Measurements from ENCODE around the gene HNRNPK. TPM values are rescaled to one million over a fixed set of nuclear protein-coding genes. Genes with fewer than 3 reads are reported as not detected.

The HNRNPK gene
- total and polyA plus RNA-seq, 4 donors = 137 to 403 (median 231) TPM

- peaks cover 0 to 20% (median under 1%) of the 10 kb centered on the region in 4 donors for H3K4me1 ChIP-seq (ENCODE audit: control insufficient read depth in 4 of 4, insufficient read depth in 4 of 4, low read length in 3 of 4)
- H3K4me3 ChIP-seq (ENCODE audit: low read depth in 1 of 3, low read length in 3 of 3) = no peak overlapping the region
- DNase-seq (ENCODE audit: low spot score) = no peak
- H3K27ac ChIP-seq (ENCODE audit: low read depth in 1 of 2, low read length in 2 of 2) = peak overlapping the region; percentile 51 to 69
- no peaks in the 10 kb centered on the region for H3K27me3 ChIP-seq (ENCODE audit: control insufficient read depth in 4 of 4, insufficient read depth in 4 of 4, low read length in 3 of 4)
- no peaks in the 10 kb centered on the region for H3K36me3 ChIP-seq (ENCODE audit: control insufficient read depth in 4 of 4, insufficient read depth in 3 of 4, low read depth in 1 of 4, low read length in 3 of 4)
- 36% methylated on average over 11 of the region's 11 CpGs for WGBS
- no peak overlapping the region for H3K9ac ChIP-seq (ENCODE audit: low read depth in 1 of 2, low read length in 2 of 2)
- no peaks in the 10 kb centered on the region for H3K9me3 ChIP-seq (ENCODE audit: control insufficient read depth in 4 of 4, low read length in 3 of 4)
- TF ChIP-seq, protein P1, sequence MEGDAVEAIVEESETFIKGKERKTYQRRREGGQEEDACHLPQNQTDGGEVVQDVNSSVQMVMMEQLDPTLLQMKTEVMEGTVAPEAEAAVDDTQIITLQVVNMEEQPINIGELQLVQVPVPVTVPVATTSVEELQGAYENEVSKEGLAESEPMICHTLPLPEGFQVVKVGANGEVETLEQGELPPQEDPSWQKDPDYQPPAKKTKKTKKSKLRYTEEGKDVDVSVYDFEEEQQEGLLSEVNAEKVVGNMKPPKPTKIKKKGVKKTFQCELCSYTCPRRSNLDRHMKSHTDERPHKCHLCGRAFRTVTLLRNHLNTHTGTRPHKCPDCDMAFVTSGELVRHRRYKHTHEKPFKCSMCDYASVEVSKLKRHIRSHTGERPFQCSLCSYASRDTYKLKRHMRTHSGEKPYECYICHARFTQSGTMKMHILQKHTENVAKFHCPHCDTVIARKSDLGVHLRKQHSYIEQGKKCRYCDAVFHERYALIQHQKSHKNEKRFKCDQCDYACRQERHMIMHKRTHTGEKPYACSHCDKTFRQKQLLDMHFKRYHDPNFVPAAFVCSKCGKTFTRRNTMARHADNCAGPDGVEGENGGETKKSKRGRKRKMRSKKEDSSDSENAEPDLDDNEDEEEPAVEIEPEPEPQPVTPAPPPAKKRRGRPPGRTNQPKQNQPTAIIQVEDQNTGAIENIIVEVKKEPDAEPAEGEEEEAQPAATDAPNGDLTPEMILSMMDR (IDR thresholded peaks at IDR 0.05; ENCODE audit: low read depth, low read length, missing input control) = no peak
- TF ChIP-seq YY1 (IDR thresholded peaks at IDR 0.05) (peak; percentile 55), ZBTB33 (IDR thresholded peaks at IDR 0.05) (peak; percentile 5), FOXA2 (IDR thresholded peaks at IDR 0.05) (peak; percentile 8), RAD21 (IDR thresholded peaks at IDR 0.05) (no peak), JUND (IDR thresholded peaks at IDR 0.05) (no peak), NR2F2 (IDR thresholded peaks at IDR 0.05) (no peak), MAX (IDR thresholded peaks at IDR 0.05) (no peak), TAF1 (conservative IDR thresholded peaks at IDR 0.05) (no peak), RXRA (IDR thresholded peaks at IDR 0.05) (peak; percentile 62 to 69), REST (IDR thresholded peaks at IDR 0.05) (no peak), SP1 (IDR thresholded peaks at IDR 0.05) (peak; percentile 48), HNF4A (conservative IDR thresholded peaks at IDR 0.05) (peak; percentile 49 to 57), FOXA1 (IDR thresholded peaks at IDR 0.05) (no peak), EGR1 (IDR thresholded peaks at IDR 0.05; ENCODE audit: low read depth in 2 of 2) (no peak), HNF4G (IDR thresholded peaks at IDR 0.05) (no peak), GABPA (IDR thresholded peaks at IDR 0.05 in 1 of 2, conservative IDR thresholded peaks at IDR 0.05 in 1 of 2) (no peak)
- TF ChIP-seq, protein P2, sequence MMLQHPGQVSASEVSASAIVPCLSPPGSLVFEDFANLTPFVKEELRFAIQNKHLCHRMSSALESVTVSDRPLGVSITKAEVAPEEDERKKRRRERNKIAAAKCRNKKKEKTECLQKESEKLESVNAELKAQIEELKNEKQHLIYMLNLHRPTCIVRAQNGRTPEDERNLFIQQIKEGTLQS (IDR thresholded peaks at IDR 0.05) = no peak
These were observed 6.9 kb upstream of the HNRNPK start for GRCh38 chr9:83986765-83987401.

Measured in liver (tissue), 9 donors.